CD4-positive, alpha-beta T cell (primary cell): ENCODE data around the gene DDRGK1. TPM values are rescaled to one million over a fixed set of nuclear protein-coding genes. Genes with fewer than 3 reads are reported as not detected.

Source experiments
- ATAC-seq: fragments of 200-7000 bp; cut with Tn5 transposase; one replicate; pipeline ENCODE4 v1.10.0; 2022; ENCODE audit warnings: mild to moderate bottlenecking; ENCODE audit not compliant: poor library complexity
- CTCF ChIA-PET: fragments of 350-600 bp; sonication (Branson Sonifier 250); formaldehyde crosslinking; loops from one replicate; lab custom pipeline; 2021; ENCODE audit warnings: antibody characterized with exemption, inconsistent platforms; lab: Charles Lee
- POLR2A ChIA-PET: fragments of 350-600 bp; sonication (Branson Sonifier 250); formaldehyde crosslinking; loops from one replicate; lab custom pipeline; 2021; ENCODE audit warnings: antibody characterized with exemption, inconsistent platforms; lab: Charles Lee
- DNase-seq, 14 experiments: peaks; one replicate each; pipeline ENCODE4 v3.0.0-alpha.2; 2013 to 2020; ENCODE audit warnings: mixed read lengths in 2 of 14
- H3K27ac ChIP-seq, 2 donors: one replicate each; pipeline versions ENCODE4 v1.5.1 to v1.7.0; 2013; ENCODE audit warnings: low read length in 2 of 2, low read depth in 1 of 2, mild to moderate bottlenecking in 1 of 2
- H3K27me3 ChIP-seq, 2 experiments: 1 replicate in 1 of 2; 2 replicates in 1 of 2; pipeline versions ENCODE4 v1.6.1 to v1.7.0; 2013; ENCODE audit warnings: low read length in 2 of 2, control low read depth in 1 of 2, mild to moderate bottlenecking in 1 of 2, moderate library complexity in 1 of 2; ENCODE audit not compliant: insufficient read depth in 2 of 2, control insufficient read depth in 1 of 2
- H3K36me3 ChIP-seq: one replicate; pipeline ENCODE4 v1.6.1; 2013; ENCODE audit warnings: low read length, control low read depth; ENCODE audit not compliant: insufficient read depth
- H3K4me1 ChIP-seq: one replicate; pipeline ENCODE4 v1.6.1; 2013; ENCODE audit warnings: low read length, control low read depth; ENCODE audit not compliant: insufficient read depth
- H3K4me3 ChIP-seq: one replicate; pipeline ENCODE4 v1.5.1; 2013; ENCODE audit warnings: mild to moderate bottlenecking, low read length, moderate library complexity
- H3K9me3 ChIP-seq, 2 experiments: 1 replicate in 1 of 2; 2 replicates in 1 of 2; pipeline versions ENCODE4 v1.6.1 to v1.7.0; 2013; ENCODE audit warnings: low read length in 2 of 2, mild to moderate bottlenecking in 2 of 2, control low read depth in 1 of 2, moderate library complexity in 1 of 2; ENCODE audit not compliant: control insufficient read depth in 1 of 2, insufficient read depth in 1 of 2
- H3K27ac Mint-ChIP-seq: one replicate; pipeline ENCODE4 v1.8.0; 2020; ENCODE audit warnings: mixed read lengths
- H3K27me3 Mint-ChIP-seq: one replicate; pipeline ENCODE4 v1.8.0; 2021; ENCODE audit warnings: mixed read lengths
- H3K36me3 Mint-ChIP-seq: one replicate; pipeline ENCODE4 v1.8.0; 2021; ENCODE audit warnings: low read depth, mixed read lengths
- H3K4me1 Mint-ChIP-seq: one replicate; pipeline ENCODE4 v1.8.0; 2021; ENCODE audit warnings: low read depth, mixed read lengths
- H3K4me3 Mint-ChIP-seq: one replicate; pipeline ENCODE4 v1.8.0; 2020; ENCODE audit warnings: mild to moderate bottlenecking, mixed read lengths
- H3K9me3 Mint-ChIP-seq: one replicate; pipeline ENCODE4 v1.8.0; 2020; ENCODE audit warnings: mixed read lengths
- intact Hi-C, 2 experiments: fragments of 100-400 bp; cut with DNase I in 1 of 2; cut with micrococcal nuclease in 1 of 2; formaldehyde crosslinking; loops; one replicate each; pipeline versions ENCODE4 v1.15.1 to v1.9.0; 2023 to 2025; cut with DNase I, micrococcal nuclease
- total RNA-seq, 174 experiments: library from RNA in 2 of 174; stranded (reverse) in 2 of 174; gene quantifications; one replicate each; pipeline ENCODE4 v1.2.3 and lab custom pipeline; 2021 to 2026
- TF ChIP-seq, protein P1 (sequence below): fragments of 200-600 bp; IDR thresholded peaks from one replicate; pipeline ENCODE4 v1.8.0; 2022; ENCODE audit warnings: antibody characterized with exemption, mild to moderate bottlenecking

Gene DDRGK1
- total RNA-seq, 2 experiments from 2014 or later: 40.7 to 43.4 TPM

DNA sequence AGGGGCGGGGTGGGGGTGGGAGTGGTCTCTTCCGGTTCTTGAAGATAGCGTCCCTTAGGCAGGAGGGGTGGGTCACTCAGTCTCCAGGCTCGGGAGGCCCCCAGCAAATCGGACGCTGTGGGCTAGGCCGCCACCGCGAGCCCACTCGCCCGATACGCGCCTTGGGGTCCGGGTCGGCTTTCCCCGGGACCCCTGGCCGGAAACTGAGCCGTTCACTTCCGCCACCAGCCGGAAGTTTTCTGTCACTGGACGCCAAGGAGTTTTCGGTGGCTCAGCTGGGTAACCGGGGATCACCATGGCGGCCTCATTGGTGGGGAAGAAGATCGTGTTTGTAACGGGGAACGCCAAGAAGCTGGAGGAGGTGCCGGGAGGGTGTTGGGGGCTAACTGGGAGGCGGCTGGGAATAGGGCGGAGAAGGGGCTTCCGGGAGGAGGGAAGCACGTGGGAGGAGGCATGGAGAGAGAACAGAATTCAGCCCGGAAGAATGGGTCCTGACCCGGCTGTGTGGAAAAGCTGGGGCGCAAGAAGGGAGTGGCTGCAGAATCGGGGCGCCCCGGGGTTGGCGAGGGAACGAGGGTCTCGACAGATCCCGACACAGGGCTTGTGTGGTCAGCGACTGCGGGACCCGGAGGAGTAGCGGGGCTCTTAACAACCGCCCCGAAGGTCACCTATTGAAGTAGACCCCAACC lies 4.9 kb upstream of the DDRGK1 start, which contains the start of gene ITPA:
ITPA (plus strand) TSS at position 242 of the 689 bp plus-strand sequence; CDS start at position 296, 54 bp downstream.
- H3K4me3 Mint-ChIP-seq: peak within 1 kb of the TSS; percentile 96
- Histone ChIP-seq H3K36me3 (peaks cover 6% of the 10 kb centered on the region), H3K27ac (peak within 1 kb of the TSS; percentile 73 to 89), H3K4me3 (peak within 1 kb of the TSS; percentile 99), H3K9me3 (no peaks in the 10 kb centered on the region), H3K27me3 (no peaks in the 10 kb centered on the region), H3K4me1 (peaks cover 32% of the 10 kb centered on the region)
- H3K4me1 Mint-ChIP-seq: peaks cover 30% of the 10 kb centered on the region
- TF ChIP-seq, protein P1, sequence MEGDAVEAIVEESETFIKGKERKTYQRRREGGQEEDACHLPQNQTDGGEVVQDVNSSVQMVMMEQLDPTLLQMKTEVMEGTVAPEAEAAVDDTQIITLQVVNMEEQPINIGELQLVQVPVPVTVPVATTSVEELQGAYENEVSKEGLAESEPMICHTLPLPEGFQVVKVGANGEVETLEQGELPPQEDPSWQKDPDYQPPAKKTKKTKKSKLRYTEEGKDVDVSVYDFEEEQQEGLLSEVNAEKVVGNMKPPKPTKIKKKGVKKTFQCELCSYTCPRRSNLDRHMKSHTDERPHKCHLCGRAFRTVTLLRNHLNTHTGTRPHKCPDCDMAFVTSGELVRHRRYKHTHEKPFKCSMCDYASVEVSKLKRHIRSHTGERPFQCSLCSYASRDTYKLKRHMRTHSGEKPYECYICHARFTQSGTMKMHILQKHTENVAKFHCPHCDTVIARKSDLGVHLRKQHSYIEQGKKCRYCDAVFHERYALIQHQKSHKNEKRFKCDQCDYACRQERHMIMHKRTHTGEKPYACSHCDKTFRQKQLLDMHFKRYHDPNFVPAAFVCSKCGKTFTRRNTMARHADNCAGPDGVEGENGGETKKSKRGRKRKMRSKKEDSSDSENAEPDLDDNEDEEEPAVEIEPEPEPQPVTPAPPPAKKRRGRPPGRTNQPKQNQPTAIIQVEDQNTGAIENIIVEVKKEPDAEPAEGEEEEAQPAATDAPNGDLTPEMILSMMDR: no peak
- ChIA-PET POLR2A (interaction anchor here (0.8 to 3.2 kb wide), 6 partner anchors 14 to 156 kb away, joined by 3 to 23 read pairs (median 3); no protein-coding TSS in a partner anchor), CTCF (interaction anchor here (1.5 kb wide), 1 partner anchor 9 kb away, joined by 4 read pairs; no protein-coding TSS in a partner anchor)
- peak within 1 kb of the TSS; percentile 83 for H3K27ac Mint-ChIP-seq
- H3K36me3 Mint-ChIP-seq: peaks cover 38% of the 10 kb centered on the region
- DNase-seq (peak; percentile 27 to 74 (median 50)), ATAC-seq (peak; percentile 25)
- intact Hi-C loops: loop anchor here in 1 of 2 experiments (5.0 to 10.0 kb wide), 4 partner anchors 92 to 198 kb away; partner anchors contain the start of genes DNAAF9, GNRH2, MRPS26 and OXT
- no peaks in the 10 kb centered on the region for H3K27me3 Mint-ChIP-seq
- H3K9me3 Mint-ChIP-seq: no peaks in the 10 kb centered on the region

DNA sequence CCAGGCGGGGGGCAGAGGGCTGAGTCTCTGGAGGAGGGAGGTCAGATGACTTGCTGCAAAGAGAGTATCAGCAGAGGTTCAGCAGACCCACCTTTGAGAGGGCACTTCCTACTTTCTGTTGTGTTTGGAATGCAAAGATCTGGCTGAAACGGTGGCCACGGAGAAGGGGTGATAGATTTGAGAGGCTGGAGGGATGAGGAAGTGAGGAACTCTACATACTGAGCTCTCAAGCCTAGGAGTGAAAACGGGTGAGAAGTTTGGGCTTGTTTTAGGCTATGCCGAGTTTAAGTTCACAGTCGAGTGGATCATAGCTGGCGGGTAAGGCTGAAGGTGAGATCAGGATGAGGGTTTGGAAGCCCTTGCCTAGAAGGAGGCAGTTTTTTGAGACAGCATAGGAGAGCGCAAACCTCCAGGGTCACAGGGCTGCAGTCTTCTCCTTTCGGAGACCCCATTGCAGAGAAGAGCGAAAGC lies 4.3 kb upstream of the DDRGK1 start:
- CTCF ChIA-PET: interaction anchor here (1.5 kb wide), 1 partner anchor 10 kb away, joined by 4 read pairs; no protein-coding TSS in a partner anchor
- peaks cover 35% of the 10 kb centered on the region for H3K4me1 Mint-ChIP-seq
- POLR2A ChIA-PET: interaction anchor here (1.1 to 3.2 kb wide), 4 partner anchors 15 to 156 kb away, joined by 3 to 23 read pairs (median 8); no protein-coding TSS in a partner anchor
- no peaks in the 10 kb centered on the region for H3K9me3 ChIP-seq
- TF ChIP-seq, protein P1: no peak
- H3K4me3 ChIP-seq: peak overlapping the region; percentile 99
- peaks cover 35% of the 10 kb centered on the region for H3K4me1 ChIP-seq
- H3K9me3 Mint-ChIP-seq: no peaks in the 10 kb centered on the region
- H3K36me3 Mint-ChIP-seq: peaks cover 41% of the 10 kb centered on the region
- peak; percentile 8 for ATAC-seq
- DNase-seq: peak in 5 of 14 experiments; percentile 9 to 42 (median 13)
- H3K27ac Mint-ChIP-seq: peak overlapping the region; percentile 83
- H3K4me3 Mint-ChIP-seq: peak overlapping the region; percentile 96
- intact Hi-C loops: loop anchor here in 1 of 2 experiments (5.0 to 10.0 kb wide), 4 partner anchors 92 to 198 kb away; partner anchors contain the start of genes DNAAF9, GNRH2, MRPS26 and OXT
- peaks cover under 1% of the 10 kb centered on the region for H3K36me3 ChIP-seq
- H3K27me3 Mint-ChIP-seq: no peaks in the 10 kb centered on the region
- H3K27me3 ChIP-seq: no peaks in the 10 kb centered on the region
- H3K27ac ChIP-seq: peak overlapping the region; percentile 73 to 89

DNA sequence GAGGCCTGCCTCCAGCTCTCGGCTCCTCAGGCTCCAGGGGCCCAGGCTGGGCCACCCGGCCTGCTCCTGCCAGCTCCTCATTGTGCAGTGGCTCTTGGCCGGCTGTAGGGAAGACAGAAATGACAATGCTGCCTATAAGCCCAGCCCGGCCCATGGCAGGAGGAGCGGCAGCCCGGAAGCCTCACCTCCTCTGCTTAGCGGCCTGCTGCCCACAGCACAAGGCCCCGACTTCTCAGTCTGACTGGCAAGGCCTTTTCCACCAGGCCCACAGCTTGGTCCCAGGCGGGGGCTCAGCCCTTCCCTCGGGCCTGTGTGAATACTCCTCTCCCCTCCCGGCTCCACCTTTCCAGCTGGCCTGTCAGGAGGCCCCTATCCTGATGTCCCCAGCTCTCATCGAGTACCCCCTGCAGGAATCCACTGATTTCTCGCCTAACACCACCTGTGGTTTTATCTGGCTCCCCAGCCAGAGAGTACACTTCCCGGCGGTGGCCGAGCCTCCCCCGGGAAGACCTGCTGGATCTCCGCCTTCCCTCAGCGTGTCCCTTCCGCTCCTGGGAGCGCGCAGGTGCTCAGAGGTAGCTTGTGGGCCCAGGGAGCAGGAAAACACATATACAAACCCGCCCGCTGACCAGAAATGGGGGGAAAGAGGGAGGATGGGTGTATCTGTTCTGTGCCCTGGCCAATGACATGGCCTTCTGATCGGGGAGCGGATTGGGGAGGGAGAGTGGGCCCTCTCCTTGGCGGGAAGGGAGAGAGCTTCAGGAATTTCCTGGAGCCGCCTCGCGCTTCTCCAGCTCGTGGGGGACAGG lies 963 bp downstream of the DDRGK1 start:
- Mint-ChIP-seq H3K4me1 (peaks cover 27% of the 10 kb centered on the region), H3K27me3 (no peaks in the 10 kb centered on the region), H3K27ac (peak overlapping the region; percentile 92), H3K4me3 (peak overlapping the region; percentile 96), H3K9me3 (no peaks in the 10 kb centered on the region), H3K36me3 (peaks cover 40% of the 10 kb centered on the region)
- intact Hi-C loops: loop anchor here in 1 of 2 experiments (1.0 to 10.0 kb wide), 3 partner anchors 30 to 159 kb away; partner anchors contain the start of genes GNRH2, LZTS3 and MRPS26
- no peaks in the 10 kb centered on the region for H3K9me3 ChIP-seq
- peak; percentile 24 for ATAC-seq
- H3K4me1 ChIP-seq: peaks cover 29% of the 10 kb centered on the region
- peak overlapping the region; percentile 99 for H3K4me3 ChIP-seq
- H3K36me3 ChIP-seq: peaks cover 26% of the 10 kb centered on the region
- H3K27me3 ChIP-seq: no peaks in the 10 kb centered on the region
- DNase-seq: peak in 10 of 14 experiments; percentile 4 to 57 (median 18)
- peak overlapping the region; percentile 78 to 83 for H3K27ac ChIP-seq
- ChIA-PET CTCF (interaction anchor here (0.5 kb wide), 1 partner anchor 150 kb away, joined by 3 read pairs; no protein-coding TSS in a partner anchor), POLR2A (interaction anchor here (0.7 to 1.5 kb wide), 7 partner anchors 15 to 111 kb away, joined by 3 to 7 read pairs (median 4); partner anchors contain the start of genes FASTKD5, SLC4A11 and UBOX5)
- TF ChIP-seq, protein P1: no peak
